ENCODE measurements around the gene LIPF.
"Not testable (repeated sequence)": the region's sequence is repeated elsewhere in the genome, so short reads cannot be mapped to it uniquely, and the experiment has no call there.

LIPF gene

DNA sequence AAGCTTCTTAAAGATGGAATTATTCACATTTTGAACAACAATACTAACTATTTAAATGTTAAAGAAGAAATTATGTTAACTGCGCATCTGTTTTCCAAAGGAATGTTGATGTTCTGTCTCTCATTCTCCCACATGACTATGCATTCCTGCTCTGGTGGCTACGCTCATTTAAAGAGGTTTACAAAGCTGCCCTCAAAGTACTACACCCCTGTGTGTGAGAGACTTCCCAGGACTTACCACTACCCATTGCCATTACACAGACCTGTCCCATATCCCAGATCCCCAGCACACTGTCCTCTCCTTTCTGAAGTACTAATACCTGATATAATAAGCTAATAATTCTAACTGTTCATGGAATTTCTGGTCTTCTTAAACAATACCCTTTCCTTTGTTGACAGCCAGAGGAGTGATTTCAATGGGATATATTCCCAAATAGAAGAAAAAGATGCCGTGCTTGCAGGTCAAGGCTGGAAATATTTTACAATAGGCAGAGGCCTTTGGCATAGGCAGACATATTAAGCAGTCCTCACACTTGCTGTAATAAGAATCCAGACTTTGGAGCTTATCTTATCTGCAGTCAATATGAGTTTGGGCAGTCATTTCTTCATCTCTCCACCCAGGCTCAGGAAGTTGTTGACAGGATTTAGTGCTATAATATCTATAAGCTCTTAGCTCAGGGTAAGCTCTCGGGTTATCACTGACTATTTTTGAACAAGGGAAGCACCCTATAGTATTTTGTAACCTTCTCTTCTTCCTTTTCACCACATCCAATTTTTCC, 12.2 kb downstream of the LIPF start:
- DNase-seq = no peak

DNA sequence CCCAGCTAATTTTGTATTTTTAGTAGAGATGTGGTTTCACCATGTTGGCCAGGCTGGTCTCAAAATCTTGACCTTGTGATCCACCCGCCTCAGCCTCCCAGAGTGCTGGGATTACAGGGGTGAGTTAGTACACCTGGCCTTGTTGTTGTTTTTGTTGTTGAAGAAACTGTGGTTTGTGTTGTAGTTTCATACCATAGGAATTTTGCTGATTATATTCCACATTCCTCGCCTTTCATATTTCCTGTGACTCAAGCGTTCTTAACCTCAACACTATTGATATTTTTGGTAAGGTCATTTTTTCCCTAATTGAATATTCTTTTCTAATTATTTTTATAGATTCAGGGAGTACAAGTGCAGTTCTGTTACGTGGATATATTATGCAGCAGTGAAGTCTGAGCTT, 16.7 kb downstream of the LIPF start:
- no peak for DNase-seq

DNA sequence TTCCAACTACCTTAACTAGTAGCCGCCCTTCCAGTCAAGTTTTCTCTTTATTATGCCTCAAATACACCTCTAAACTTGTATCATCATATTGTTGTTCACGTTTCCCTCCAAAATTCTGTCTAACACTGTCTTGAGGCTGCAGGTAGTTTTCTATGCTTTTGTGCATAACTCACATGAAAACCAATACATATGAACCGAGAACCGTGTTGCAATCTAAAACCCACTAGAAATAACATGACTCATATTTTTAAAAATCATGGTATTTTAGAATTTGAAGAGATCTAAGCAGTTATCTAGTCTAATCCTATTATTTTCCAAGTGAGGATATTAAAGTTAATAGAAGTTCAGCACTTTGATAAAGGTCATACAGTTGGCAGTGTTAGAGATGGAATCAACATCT, 18.2 kb downstream of the LIPF start:
- no peak for DNase-seq

GRCh38 chr10:88687853-88688467, 23.7 kb downstream of the LIPF start:
- DNase-seq = no peak

- DNase-seq = no peak
Observed at GRCh38 chr10:88689366-88689765, 25.1 kb downstream of the LIPF start.

GRCh38 chr10:88693392-88694020, 29.3 kb downstream of the LIPF start:
- no peak for DNase-seq

GRCh38 chr10:88702848-88703597, 38.8 kb downstream of the LIPF start:
- DNase-seq = no peak

DNA sequence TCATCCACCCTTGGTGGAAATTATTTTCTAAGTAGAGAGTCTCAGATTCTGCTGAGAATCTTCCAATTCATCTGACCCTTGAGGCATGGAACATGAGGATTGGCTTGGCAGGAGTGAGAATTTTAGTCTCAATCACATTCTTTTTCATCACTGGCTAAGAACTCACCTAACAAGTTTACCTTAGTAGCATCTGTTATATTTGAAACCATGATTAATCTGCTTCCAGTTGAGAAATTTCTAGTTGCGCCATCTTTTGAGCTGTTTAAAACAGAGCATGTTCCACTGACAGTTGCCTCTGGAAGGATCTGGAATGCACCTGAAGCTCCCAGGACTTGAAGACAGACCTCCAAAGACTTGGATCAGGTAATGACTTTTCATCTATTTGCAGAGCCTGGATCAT, 41.7 kb downstream of the LIPF start, which contains the start of gene LIPK:
Gene LIPK (plus strand): TSS at position 292 of the 400 bp plus-strand sequence. CDS start 18,295 bp downstream, outside the sequence.
- no peak for DNase-seq

DNA sequence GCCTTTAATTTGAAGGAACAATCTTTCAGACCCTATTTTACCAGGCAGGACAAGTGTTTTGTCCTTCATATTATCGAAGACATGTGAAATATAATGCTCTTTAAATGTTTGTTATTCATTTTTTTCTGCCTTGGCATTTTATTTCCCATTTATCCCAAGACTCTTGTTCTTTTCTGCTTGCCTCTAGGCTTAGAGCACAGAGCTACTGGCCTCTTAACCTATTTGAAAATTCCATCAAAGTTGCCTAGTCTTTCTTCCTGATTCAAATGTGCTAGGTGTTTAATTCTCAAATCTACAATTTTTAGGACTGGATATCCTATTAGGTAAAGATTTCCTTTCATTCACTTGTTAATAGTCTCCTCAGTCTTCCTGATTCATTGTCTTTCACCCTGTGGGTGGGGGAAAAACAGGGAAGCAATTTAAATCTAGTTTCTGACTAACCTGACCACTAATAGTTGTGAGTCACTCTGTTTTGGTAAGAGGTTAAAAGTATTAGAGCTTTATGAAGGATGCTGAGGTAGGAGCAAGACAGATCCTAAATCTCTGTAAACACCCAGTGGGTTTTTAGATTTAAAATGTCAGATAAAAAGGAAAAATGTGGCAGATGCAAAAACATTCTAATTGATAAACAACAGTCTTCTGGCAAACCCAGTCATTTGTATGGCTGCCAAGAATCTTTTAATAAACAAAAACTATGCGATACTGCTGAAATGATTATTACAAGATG, 43.4 kb downstream of the LIPF start:
- no peak for DNase-seq

GRCh38 chr10:88709361-88709760, 45.1 kb downstream of the LIPF start:
- not testable (repeated sequence) for DNase-seq

GRCh38 chr10:88715517-88715916, 51.3 kb downstream of the LIPF start:
- no peak for DNase-seq

- DNase-seq = no peak
Observed at GRCh38 chr10:88721392-88721791, 57.1 kb downstream of the LIPF start.

DNA sequence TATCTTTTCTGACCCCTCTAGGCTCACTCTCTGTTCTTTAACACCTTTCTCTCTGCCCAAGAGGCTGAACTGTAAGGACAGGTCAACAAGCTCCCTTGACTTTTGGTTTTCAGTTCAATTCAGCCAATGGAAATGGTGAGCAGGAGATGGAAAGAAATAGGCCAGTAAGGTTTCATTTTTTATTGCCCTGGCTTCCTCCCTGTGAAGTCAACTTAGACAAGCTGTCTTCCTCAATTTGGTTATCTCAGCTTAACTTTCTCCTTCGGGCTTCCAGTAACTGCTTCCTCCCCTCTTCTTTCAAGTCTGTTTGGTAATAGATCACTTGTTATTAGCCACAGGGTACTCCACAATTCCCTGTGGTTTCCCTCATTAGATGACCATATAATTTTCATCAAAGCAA, 61.6 kb downstream of the LIPF start:
- DNase-seq = no peak

- DNase-seq = peak; percentile 79
Observed at GRCh38 chr10:88728107-88728763, 64.0 kb downstream of the LIPF start.
